CD4-positive, alpha-beta T cell treated with Interleukin-4 for 1 hour (primary cell): Measurements from ENCODE around the gene EMID1.
A peak's percentile ranks its signal among the peaks of the same experiment; 100 is the strongest.

Experiments used
- DNase-seq, 2 donors: peaks; one replicate each; pipeline ENCODE4 v3.0.0-alpha.2; 2020 to 2022

Gene EMID1

GRCh38 chr22:29298641-29299040 is 92.9 kb downstream of the EMID1 start:
- no peak for DNase-seq

DNA sequence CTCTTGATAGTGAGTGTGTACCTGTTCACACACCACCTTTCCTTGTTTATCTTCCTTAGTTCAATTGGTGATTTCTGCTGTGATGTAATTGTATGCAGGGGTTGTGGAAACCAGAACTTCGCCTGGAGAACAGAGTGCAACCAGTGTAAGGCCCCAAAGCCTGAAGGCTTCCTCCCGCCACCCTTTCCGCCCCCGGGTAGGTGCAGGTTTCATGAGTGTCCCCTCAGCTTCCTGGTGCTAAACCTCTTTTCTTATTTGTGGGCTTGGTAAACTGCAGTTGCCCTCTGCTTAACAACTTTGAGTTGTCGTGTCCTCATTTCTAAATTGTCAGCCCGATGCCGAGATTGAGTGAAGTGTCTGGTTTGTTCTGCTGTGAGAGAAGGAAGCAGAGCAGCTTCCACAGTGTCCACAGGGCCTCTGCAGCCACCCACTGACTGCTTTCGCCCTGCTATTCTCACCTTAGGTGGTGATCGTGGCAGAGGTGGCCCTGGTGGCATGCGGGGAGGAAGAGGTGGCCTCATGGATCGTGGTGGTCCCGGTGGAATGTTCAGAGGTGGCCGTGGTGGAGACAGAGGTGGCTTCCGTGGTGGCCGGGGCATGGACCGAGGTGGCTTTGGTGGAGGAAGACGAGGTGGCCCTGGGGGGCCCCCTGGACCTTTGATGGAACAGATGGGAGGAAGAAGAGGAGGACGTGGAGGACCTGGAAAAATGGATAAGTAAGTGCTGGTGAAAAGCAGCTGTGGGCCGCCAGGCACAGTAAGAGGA is 93.6 kb downstream of the EMID1 start:
- no peak for DNase-seq

DNA sequence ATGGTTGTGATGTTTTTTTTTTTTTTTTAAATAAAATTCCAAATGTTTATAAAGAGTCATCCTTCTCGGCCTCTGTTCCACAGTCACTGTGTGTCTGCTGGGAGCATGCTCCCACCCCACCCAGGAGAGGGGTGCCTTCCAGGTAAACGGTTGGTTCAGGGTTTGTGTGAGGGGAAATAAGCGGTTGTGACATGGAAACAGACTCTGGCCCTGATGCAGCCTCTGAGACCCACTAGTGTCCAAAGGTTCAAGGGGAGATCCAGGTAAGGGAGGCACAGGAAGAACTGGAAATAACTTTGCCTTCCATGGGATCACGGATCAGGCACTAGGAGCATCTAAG is 94.7 kb downstream of the EMID1 start:
- DNase-seq: no peak

DNA sequence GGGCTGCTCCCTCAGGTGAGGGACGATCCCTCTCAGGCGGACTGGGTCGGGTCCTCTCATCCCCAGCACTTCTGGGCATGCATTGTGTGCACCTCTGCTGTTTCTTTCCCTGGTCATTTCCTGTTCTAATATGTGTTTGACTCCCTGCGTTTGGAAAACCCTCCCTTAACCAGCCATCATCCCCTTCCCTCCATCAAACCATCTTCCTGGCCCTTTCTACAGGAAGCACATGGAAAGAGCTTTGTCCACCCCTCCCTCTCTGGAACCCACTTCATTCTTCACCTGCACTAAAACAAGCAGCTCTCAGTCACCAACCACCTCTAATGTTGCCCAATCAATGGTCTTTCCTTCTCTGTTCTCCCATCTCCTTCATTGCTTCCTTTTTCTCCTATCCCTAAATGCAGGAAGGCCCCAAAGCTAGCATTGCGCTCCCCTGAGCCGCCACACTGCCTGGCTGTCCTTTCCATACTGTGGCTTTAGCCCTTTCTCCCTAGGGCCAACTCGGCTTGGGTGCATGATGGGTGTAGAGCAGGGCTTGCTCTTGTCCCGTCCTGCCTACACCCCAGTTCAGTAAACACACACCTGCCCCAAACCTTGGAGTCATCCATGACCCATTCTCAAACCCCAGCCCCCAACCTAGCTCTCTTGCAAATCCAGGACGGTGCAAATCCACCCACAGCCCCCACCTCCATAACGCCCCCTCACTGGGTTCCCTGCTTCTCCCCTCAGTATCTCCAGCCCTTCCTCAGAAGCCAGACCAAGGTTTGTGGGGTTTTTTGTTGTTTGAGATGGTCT is 95.3 kb downstream of the EMID1 start:
- DNase-seq: no peak

DNA sequence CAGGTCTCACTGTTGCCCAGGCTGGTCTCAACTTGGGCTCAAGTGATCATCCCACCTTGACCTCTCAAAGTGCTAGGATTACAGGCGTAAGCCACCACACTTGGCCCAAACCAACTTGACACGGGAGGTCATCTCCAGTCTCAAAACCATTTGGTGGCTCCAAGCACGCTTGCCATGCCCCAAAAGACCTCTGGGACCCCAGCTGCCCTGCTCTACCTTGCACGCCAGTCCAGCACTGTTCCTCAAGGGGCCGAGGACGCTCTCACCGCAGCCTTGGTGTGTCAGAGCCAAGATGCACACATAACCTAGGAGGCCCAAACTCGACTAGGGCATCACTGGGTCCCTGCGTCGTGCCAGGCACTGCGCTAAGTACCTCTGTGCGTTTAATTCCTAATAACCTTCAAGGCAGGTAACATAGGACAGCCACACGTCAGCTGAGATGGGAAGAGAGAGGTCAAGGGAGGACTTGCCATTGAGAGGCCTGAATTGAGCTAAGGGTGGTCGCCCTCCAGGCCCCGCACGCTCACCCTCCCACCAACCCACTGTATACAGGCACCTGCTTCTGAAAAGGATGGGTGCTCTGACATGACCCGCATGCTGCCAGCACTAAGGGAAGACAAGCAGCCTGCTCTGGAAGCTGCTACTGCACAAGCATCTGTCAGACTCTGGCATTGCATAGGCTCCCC is 96.2 kb downstream of the EMID1 start:
- no peak for DNase-seq

DNA sequence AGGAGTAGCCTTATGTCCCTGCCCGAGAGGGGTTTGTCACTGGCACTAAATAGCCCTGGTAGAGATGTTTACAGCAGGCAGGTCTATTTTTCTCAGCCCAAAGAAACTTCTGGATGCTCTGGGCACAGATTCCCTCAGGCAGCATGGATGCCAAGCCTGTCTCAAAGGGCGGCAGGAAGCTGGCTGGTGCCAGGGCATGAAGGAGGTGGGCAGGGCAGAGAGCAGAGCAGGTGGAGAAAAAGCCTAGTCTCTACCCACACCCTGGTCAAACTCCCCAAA is 96.6 kb downstream of the EMID1 start:
- no peak for DNase-seq

- DNase-seq: no peak
These were observed 97.2 kb downstream of the EMID1 start for GRCh38 chr22:29302681-29303465.

GRCh38 chr22:29305836-29306174 is 100.1 kb downstream of the EMID1 start:
- no peak for DNase-seq

GRCh38 chr22:29306175-29306834 is 100.6 kb downstream of the EMID1 start, which contains the start of gene GAS2L1:
Gene GAS2L1 (plus strand): TSS chr22:29306650. CDS start chr22:29308106, 1,456 bp downstream.
- DNase-seq: peak; percentile 34 to 42

- DNase-seq: peak in 1 of 2 donors; percentile 17
These were observed 101.3 kb downstream of the EMID1 start for GRCh38 chr22:29306835-29307595.

DNA sequence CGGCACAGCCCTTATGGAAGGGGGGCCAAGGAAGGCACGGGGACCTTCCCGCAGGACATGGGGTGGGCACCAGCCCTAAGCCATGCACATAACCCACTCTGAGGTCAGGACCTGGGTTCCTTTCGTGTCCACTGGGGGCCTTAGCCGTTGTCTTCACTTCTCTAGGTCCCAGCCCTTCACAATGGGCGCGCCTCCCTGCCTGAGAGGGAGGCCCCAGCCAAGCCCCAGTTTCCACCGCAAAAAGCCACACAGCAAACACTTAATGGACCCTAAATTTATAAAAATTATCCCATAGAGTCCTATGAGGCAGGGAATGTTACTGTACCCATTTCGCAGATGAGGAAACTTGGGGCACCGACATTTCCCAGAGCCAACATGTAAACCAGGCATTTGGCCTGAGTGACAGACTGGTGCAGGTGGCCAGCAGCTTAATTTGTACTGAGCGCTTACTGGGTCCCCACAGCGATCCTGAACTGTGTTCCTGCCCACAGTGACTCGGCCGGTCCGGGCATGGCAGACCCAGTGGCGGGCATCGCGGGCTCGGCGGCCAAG is 102.0 kb downstream of the EMID1 start:
- DNase-seq: no peak

DNA sequence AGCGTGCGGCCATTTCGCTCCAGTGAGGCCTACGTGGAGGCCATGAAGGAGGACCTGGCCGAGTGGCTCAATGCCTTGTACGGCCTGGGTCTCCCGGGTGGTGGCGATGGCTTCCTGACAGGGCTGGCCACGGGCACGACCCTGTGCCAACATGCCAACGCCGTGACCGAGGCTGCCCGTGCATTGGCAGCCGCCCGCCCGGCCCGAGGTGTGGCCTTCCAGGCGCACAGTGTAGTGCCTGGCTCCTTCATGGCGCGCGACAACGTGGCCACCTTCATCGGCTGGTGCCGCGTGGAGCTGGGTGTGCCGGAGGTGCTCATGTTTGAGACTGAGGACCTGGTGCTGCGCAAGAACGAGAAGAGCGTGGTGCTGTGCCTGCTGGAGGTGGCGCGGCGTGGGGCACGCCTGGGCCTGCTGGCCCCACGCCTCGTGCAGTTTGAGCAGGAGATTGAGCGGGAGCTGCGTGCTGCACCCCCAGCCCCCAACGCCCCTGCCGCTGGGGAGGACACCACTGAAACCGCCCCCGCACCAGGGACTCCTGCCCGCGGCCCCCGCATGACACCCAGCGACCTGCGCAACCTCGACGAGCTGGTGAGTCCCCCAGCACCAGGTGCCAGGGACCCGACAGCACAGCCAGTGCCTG is 102.6 kb downstream of the EMID1 start:
- DNase-seq: no peak

- peak in 1 of 2 donors; percentile 21 for DNase-seq
These were observed 103.1 kb downstream of the EMID1 start for GRCh38 chr22:29308791-29309262.
